HG03060 (cell line): Measurements from ENCODE around the gene OR2T4.

Experiments used
- ATAC-seq: cut with Tn5 transposase; IDR thresholded peaks from one replicate; pipeline ENCODE4 v1.9.1; 2021; ENCODE audit warnings: low read depth, moderate number of reproducible peaks; ENCODE audit not compliant: unreplicated experiment

OR2T4 gene, protein sequence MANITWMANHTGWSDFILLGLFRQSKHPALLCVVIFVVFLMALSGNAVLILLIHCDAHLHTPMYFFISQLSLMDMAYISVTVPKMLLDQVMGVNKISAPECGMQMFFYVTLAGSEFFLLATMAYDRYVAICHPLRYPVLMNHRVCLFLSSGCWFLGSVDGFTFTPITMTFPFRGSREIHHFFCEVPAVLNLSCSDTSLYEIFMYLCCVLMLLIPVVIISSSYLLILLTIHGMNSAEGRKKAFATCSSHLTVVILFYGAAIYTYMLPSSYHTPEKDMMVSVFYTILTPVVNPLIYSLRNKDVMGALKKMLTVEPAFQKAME

DNA sequence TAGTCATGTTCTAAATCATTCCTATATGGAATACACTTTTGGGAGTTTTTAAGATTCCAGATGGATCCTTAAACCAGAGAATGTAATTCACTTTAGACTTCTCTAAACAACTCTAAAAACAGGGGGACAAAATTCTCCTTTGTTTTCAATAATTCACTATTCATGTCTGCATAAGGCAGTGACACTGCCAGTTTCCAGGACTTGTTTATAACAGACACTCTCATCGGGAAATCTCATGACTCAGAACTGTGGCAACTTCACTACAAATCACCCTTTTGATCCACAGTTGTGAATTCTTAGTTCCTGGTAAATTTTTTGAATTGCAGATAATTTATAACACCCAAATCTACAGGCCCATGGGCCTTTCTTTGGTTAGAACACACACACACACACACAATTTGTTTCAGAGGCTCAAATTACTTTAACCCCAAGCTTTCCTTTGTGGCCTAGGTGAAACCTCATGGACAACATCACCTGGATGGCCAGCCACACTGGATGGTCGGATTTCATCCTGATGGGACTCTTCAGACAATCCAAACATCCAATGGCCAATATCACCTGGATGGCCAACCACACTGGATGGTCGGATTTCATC lies at the start of gene OR2T4:
Gene OR2T4, plus strand, starts transcription at position 545 of the 595 bp plus-strand sequence. Its CDS starts 0 bp downstream, at position 545.
- ATAC-seq: no peak

DNA sequence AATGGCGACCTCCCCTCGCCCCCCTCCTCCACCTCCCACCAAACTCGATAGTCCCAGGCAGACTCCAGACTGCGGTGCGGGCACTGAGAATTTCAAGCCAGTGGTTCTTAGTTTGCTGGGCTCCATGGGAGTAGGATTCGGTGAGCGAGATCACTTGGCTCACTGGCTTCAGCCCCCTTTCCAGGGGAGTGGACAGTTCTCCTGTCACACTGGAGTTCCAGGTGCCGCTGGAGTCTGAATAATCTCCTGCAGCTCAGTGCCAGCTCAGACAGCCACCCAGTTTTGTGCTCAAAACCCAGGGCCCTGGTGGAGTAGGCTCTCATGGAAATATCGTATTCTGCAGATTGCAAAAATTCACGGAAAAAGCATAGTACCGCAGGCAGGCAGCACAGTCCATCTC lies 44.7 kb upstream of the OR2T4 start:
- ATAC-seq: no peak

DNA sequence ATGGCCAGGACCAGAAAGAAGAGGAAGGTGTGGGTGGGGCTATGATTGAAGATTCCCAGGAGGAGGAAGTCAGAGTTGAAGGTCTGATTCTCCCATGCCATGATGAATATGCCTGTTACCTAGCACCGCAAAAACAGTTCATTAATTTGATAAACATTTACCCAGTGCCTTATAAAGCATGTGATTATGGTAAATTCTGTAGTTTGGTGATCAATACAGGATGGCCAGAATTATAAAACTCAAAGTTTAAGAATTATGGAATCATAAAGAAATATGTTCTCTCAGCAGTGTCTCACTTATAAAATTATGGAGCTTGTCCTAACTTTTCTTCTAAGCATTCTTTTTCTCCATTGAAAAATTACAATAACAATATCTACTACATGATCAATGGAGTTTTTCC lies 37.0 kb upstream of the OR2T4 start, which contains the start of gene OR2M7:
Gene OR2M7, minus strand, starts transcription at position 101 of the 400 bp plus-strand sequence. Its CDS starts 0 bp downstream, at position 101.
- no peak for ATAC-seq

DNA sequence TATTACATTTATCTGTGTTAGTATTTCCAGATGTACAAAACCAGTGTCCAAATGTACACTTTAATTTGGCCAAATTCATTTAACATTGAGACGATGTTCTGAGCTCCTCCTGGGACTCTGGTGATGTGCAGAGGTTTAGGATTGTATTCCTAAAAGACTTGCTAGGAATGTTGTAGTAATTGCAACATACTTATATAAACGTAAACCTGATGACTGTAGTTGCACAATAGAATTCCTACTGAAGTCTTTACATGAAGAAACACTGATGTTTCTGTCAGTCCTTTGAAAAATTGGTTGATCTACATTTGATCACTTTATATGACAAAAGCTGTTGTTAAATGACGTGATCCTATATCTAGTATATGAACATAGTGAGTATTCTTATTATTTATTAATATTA lies 18.0 kb upstream of the OR2T4 start:
- ATAC-seq: no peak

DNA sequence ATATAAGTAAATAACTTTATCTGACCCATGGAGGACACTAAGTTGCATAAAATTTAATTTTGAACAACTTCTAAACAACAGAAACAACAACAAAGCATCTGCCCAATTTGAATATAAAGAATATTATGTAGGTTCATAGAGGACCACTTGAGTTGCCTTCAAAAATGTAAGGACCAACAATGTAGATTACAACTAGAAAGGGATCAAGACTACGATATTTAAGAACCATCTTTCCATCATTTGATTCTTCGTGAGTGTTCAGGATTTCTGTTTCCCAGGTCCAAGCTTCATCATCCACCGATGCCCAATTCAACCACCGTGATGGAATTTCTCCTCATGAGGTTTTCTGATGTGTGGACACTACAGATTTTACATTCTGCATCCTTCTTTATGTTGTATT lies 13.0 kb upstream of the OR2T4 start, which contains the start of gene OR14C36:
Gene OR14C36, plus strand, starts transcription at position 301 of the 400 bp plus-strand sequence. Its CDS starts 0 bp downstream, at position 301.
- no peak for ATAC-seq

DNA sequence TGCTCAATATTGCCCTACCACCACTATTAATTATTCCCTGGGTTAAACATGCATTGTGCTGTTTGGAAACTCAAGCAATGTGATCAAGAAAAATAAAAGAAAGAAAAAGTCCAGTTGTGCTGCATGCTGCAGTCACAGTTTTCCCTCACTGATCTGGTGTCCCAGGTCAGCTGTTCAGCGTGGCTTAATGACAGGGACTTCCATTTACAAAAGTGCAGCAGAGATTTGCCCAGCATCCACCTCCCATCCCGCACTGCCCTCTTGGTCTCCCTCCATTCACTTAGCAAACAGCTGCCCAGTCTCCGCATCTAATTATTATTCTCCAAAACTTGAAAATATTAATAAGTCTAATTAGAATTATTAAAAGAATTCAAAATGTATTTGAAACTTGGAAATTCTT lies 2.0 kb upstream of the OR2T4 start:
- no peak for ATAC-seq

DNA sequence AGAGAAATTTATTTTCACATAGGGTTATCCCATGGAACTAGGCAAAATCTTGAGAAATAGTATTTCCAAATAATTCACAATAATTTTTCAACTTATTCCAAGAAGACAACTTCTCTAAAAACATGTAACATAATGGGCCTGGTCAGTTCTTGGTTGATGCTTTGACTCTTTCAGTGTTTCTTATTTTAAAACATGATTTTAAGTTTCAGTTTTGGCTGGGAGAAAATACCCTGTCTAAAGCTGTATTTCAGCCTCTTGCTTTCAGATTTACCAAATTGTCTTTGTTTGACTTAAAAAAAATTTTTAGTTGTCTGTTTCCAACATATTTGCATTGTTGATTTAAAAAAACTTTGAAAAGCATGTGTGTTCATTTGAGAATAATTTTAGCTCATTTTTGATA lies 5.1 kb downstream of the OR2T4 start:
- ATAC-seq: no peak

DNA sequence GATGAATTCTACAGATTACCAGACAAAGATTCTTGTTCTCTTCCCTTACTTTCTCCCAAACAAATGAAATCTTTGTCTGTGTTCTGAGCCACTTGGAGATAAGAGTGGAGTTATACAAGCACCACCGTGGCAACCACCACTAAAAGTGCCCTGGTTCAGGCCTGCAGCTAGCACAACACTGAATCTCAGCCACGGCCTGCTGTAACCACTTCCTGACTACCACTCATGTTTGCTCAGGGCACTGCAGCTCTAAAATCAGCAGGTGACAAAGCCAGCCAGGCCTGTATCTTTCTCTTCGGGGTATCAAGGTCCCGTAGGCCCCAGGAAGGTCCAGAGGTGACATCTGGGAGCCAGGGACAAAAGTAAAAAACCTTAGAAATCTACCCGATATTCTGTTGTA lies 10.9 kb downstream of the OR2T4 start:
- ATAC-seq: no peak

DNA sequence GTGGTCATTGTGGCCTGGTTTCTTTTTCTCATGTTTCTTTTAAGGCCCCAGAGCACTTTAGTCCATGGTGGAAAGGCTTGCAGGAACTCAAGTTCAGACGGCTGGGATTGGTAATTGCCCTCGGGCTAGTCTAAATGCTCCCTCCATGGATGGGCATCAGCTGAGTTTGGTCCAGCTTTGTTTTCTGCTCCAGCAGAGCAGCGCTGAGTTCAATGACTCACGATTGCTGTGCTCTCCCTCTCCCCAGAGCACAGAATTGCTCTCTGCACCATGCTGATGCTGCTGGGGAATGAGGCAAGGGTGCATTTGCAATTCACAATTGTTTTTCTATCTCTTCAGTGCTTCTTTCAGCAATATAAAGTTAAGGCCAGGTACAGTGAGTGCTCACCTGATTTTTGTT lies 12.3 kb downstream of the OR2T4 start:
- no peak for ATAC-seq

DNA sequence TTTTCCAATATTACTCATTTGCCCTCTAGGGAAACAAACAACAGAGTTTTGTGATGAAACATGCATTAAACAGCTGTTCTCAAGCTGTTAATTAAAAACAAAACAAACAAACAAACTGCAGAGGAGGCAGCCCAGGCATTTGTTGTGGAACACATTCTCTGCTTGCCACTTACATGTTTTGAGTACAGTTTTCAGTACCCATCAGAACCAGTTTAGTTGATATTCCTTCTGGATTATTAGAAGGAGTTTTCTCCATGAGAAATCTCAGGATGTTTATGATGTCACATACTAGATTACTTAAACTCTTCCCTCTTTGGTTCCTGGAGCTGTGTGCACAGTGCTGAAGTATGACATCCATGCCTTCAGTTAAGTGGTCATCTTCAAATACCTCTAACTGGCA lies 14.0 kb downstream of the OR2T4 start, which contains the start of gene OR2T6:
Gene OR2T6, plus strand, starts transcription at position 301 of the 400 bp plus-strand sequence. CDS start 11,863 bp downstream, outside the sequence.
- ATAC-seq: no peak

DNA sequence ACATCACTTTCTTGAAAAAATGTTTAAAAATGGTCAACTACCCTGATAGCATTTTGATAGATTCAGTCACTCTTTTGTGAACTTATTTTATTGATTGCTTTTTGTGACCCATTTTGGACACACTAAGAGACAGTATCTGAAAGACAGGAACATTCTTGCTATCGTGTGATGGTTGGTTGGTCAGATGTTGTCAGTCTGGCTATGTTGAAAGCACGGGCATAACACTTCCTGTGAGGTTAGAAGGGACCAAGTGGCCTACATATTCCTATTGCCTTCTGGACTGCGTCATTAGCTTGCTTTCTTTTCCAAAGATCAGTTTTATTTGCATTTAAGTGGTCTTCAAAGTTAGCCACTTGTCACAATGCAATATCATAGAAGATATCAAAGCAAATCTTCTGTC lies 15.5 kb downstream of the OR2T4 start:
- no peak for ATAC-seq

DNA sequence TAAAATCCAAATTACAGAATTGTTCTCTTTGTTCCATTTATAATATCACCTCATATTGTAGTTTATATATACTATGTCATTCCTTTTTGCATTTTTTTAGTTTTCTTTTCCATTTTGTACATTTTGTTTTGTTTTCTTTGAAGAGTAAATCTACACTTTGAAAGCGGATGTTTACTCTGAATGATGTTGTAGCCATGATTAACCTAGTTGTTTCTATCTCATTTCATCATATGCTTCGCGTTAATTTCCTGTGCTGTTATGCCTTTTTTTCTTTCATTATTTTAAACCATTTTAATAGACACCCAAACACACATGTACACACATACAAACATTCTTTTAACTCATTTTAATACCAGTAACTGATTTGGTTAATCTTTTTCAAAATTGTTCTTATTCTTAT lies 19.4 kb downstream of the OR2T4 start:
- no peak for ATAC-seq

DNA sequence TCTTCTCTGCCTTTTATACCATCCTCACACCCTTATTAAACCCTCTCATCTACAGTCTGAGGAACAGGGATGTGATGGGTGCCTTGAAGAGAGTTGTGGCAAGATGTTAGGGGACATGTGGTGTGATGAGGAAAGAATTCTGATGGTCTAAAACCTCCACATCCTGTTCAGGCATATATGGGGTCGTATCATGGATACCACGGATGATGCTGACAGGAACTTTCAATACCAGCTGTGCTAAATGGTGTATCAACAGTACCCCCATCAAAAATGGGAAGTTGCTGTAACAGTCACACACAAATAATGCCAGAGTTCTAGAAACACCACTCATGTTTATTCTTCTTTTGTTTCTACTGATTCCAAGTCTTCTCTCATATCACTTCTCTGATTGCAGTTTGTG lies 27.0 kb downstream of the OR2T4 start:
- ATAC-seq: no peak

DNA sequence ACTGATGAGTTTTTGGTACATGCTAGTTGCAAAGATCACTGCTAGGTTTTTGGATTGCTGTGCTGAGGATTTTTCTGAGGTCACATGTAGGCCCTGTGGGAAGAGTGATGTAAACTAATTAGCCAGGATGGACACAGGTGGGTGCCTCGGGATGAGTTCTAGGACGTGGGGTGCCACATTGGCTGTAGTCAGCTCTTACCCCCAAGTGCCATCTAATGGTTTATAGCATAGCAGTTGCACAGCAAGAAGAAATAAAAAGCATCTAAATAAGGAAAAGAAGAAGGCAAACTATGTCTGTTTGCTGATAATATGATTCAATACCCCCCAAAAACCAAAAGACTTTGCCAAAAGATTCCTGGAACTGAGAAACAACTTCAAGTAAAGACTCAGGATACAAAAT lies 31.6 kb downstream of the OR2T4 start:
- ATAC-seq: no peak

DNA sequence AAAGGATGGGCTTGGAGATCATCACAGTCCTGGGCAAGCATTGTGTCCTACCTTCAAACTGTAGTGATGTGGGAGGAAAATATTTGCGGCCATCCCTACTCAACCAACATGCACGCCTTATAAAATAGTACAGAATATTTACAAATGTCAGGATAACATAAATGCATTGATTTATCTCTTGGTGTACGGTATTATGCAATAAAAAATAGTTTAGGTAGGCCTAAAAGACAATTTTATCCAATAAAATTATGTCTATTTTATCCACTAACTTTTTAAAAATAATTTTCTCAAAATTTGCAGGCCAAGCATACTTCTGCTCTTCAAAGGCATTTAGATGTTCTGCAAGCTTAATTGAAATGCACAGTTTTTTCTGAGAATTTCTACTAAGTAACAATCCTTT lies 41.3 kb downstream of the OR2T4 start, which contains the start of gene OR2T1:
Gene OR2T1, plus strand, starts transcription at position 301 of the 400 bp plus-strand sequence. CDS start 3,100 bp downstream, outside the sequence.
- no peak for ATAC-seq

DNA sequence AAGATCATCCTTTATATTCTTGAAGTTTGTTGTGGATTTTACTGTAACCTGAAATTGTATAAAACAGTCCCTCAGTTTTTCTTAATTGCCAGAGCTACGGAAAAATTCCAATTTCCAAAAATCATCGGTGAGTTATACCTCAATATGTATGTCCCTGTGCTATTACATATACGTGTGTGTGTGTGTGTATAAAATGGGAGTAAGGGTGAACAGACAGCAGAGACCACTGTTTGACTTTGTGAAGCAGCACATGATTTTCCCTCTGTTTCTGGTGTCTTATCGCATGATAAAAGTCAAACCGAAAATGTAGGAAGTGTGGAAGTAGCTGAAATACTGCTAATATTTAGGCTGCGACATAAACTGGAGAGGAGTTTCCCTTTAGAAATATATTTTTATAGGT lies 42.6 kb downstream of the OR2T4 start:
- ATAC-seq: no peak

DNA sequence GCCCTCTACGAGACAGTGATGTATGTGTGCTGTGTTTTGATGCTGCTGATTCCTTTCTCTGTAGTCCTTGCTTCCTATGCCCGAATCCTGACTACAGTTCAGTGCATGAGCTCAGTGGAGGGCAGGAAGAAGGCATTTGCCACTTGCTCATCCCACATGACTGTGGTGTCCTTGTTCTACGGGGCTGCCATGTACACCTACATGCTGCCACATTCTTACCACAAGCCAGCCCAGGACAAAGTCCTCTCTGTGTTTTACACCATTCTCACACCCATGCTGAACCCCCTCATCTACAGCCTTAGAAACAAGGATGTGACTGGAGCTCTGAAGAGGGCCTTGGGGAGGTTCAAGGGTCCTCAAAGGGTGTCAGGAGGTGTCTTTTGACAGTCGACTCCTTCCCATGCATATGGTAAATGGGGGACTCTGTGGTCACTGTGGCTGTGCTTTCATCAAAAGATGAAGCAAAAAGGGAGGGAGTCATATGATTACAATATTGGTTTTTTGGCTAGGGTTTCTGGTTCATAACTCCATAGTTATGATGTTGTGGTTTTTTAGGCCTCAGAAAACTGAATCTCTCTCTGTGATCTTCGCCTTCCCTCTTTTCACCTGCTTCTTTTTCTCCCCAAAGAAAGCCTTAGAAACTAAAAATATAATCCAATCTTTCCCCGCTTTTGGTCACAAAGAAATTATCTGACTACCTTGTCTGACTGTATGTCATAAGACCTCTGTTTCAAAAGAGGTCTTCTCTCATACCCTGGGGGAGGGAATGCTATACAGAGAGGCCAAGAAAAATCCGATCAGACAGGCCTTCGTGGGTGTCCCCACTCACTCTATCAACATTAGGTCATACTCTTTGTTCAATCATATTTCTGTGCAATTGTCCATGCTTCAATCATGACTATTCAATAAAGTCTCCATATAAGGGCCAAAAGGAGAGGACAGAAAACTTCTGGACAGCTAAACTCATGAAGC lies 45.5 kb downstream of the OR2T4 start:
- ATAC-seq: no peak
